BLaER1 treated with 17β-estradiol and CSF1 and Interleukin-3, amounts not matched to agents 10 nM and 100 nM (cell line): ENCODE measurements around the gene COMMD1.
A peak's percentile ranks its signal among the peaks of the same experiment; 100 is the strongest.

ENCODE experiments used
- H3K27ac ChIP-seq, 11 experiments: shearing (Covaris generic); formaldehyde crosslinking; 2 replicates each; pipeline ENCODE4 v1.8.1; 2022
- H3K27me3 ChIP-seq, 11 experiments: shearing (Covaris generic); formaldehyde crosslinking; 2 replicates each; pipeline ENCODE4 v1.8.1; 2022
- H3K36me3 ChIP-seq, 11 experiments: shearing (Covaris generic); formaldehyde crosslinking; 2 replicates each; pipeline ENCODE4 v1.8.1; 2022
- H3K4me1 ChIP-seq, 10 experiments: shearing (Covaris generic); formaldehyde crosslinking; 2 replicates each; pipeline ENCODE4 v1.8.1; 2022
- H3K4me2 ChIP-seq, 11 experiments: shearing (Covaris generic); formaldehyde crosslinking; 2 replicates each; pipeline ENCODE4 v1.8.1; 2022
- H3K4me3 ChIP-seq, 10 experiments: shearing (Covaris generic); formaldehyde crosslinking; 2 replicates each; pipeline ENCODE4 v1.8.1; 2022
- H3K9ac ChIP-seq, 11 experiments: shearing (Covaris generic); formaldehyde crosslinking; 2 replicates each; pipeline ENCODE4 v1.8.1; 2022
- H3K9me3 ChIP-seq, 11 experiments: shearing (Covaris generic); formaldehyde crosslinking; replicated peaks in 1 of 11; 2 replicates each; pipeline ENCODE4 v1.8.1; 2022
- H4K20me1 ChIP-seq, 11 experiments: shearing (Covaris generic); formaldehyde crosslinking; 2 replicates each; pipeline ENCODE4 v1.8.1; 2022
- Cebpa-rat ChIP-seq, 11 experiments: shearing (Covaris generic); IDR thresholded peaks; 2 replicates each; pipeline ENCODE4 v1.8.1; 2022

COMMD1 gene

DNA sequence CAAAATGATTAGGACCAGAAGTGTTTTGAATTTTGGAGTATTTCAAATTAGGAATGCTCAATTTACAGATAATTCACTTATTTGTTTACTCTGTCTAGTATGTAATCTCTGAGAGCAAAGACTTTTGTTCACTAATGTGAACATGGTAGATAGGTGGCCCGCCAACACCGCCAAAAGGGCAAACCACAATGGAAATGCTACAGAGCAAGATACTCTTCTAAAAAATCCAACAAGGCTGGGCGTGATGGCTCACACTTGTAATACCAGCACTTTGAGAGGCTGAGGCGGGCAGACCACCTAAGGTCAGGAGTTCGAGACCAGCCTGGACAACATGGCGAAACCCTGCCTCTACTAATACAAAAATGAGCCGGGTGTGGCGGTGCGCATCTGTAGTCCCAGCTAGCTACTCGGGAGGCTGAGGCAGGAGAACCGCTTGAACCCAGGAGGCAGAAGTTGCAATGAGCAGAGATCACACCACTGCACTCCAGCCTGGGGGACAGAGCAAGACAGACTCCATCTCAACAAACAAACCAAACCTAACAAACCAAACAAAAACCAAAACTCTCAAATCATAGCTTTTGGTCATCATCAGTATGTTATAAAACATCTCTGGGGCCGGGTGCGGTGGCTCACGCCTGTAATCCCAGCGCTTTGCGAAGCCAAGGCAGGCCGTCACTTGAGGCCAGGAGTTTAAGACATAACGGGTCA, 19.4 kb upstream of the COMMD1 start:
- Histone ChIP-seq H4K20me1 (peaks cover 47 to 69% (median 58%) of the 10 kb centered on the region in 11 experiments; a peak in 21 of 22 replicates), H3K36me3 (peaks cover 53 to 63% (median 61%) of the 10 kb centered on the region in 11 experiments), H3K4me2 (peak overlapping the region; percentile 82 to 99 (median 91)), H3K9me3 (no peaks in the 10 kb centered on the region), H3K9ac (peak overlapping the region in 10 of 11 experiments; percentile 89 to 96 (median 94); a peak in 13 of 22 replicates), H3K4me1 (peaks cover 20 to 36% (median 24%) of the 10 kb centered on the region in 10 experiments), H3K27ac (no peak overlapping the region), H3K4me3 (peak overlapping the region; percentile 79 to 98 (median 90); a peak in 14 of 20 replicates), H3K27me3 (no peaks in the 10 kb centered on the region)
- no peak for TF ChIP-seq Cebpa-rat (IDR thresholded peaks at IDR 0.05)

GRCh38 chr2:61887717-61888266, 17.7 kb upstream of the COMMD1 start:
- Histone ChIP-seq H3K4me1 (peaks cover 20 to 36% (median 24%) of the 10 kb centered on the region in 10 experiments), H4K20me1 (peaks cover 42 to 54% (median 50%) of the 10 kb centered on the region in 11 experiments; a peak in 21 of 22 replicates), H3K27ac (peak overlapping the region; percentile 89 to 97 (median 92)), H3K4me2 (peak overlapping the region; percentile 82 to 99 (median 91)), H3K36me3 (peaks cover 37 to 47% (median 44%) of the 10 kb centered on the region in 11 experiments), H3K9ac (peak overlapping the region; percentile 89 to 96 (median 94)), H3K27me3 (no peaks in the 10 kb centered on the region), H3K4me3 (peak overlapping the region; percentile 79 to 98 (median 90)), H3K9me3 (no peaks in the 10 kb centered on the region)
- TF ChIP-seq Cebpa-rat (IDR thresholded peaks at IDR 0.05), result no peak

DNA sequence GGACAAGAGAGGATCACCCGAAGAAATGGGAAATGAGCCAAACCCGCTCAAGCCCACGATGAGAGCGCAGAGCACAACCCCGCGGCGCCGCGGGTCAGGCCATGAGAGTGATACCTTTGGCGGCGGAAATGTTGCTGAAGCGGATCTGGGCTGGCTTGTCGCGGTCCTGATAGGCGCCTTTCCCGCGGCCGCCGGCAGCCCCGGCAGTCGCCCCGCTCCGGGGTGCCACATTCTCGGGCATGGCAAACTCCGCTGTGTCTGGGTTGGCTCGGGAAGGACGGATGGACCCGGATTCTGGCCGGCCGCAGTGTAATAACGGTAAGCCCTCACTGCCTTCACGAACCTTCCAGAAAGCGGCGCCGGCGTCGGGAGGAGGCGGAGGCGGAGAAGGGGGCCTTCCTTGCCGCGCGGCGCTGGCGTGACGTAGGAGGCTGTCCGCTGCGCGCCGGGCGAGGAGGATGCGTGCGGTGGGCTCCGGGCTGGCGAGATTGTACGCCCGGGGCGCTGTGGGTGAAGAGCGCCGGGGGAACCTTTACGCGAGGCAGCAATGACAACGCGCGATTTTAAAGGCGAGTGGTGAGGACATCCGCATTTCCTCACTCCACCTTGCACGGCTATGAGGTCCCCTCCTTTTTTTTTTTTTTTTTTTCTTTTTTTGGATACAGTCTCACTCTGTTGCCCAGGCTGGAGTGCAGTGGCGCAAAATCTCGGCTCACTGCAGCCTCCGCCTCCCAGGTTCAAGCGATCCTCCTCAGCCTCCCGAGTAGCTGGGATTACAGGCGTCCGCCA, 17.0 kb upstream of the COMMD1 start, which contains the start of gene CCT4:
Gene CCT4 (minus strand): TSS at position 390 of the 789 bp plus-strand sequence. CDS start 149 bp downstream, at position 241.
- Histone ChIP-seq H3K4me3 (peak within 1 kb of the TSS; percentile 79 to 98 (median 90)), H3K9ac (peak within 1 kb of the TSS; percentile 89 to 96 (median 94)), H3K9me3 (no peaks in the 10 kb centered on the region), H3K4me2 (peak within 1 kb of the TSS; percentile 82 to 99 (median 91)), H3K36me3 (peaks cover 30 to 40% (median 38%) of the 10 kb centered on the region in 11 experiments), H4K20me1 (peaks cover 36 to 47% (median 43%) of the 10 kb centered on the region in 11 experiments; a peak in 21 of 22 replicates), H3K4me1 (peaks cover 20 to 36% (median 24%) of the 10 kb centered on the region in 10 experiments), H3K27ac (peak within 1 kb of the TSS; percentile 89 to 97 (median 92)), H3K27me3 (no peaks in the 10 kb centered on the region)
- TF ChIP-seq Cebpa-rat (IDR thresholded peaks at IDR 0.05), result no peak

GRCh38 chr2:61898810-61899209, 6.7 kb upstream of the COMMD1 start:
- Histone ChIP-seq H3K27me3 (no peaks in the 10 kb centered on the region), H3K36me3 (no peaks in the 10 kb centered on the region), H3K4me3 (no peak overlapping the region), H3K4me2 (no peak overlapping the region), H3K27ac (no peak overlapping the region), H3K9ac (no peak overlapping the region), H4K20me1 (no peaks in the 10 kb centered on the region), H3K9me3 (no peaks in the 10 kb centered on the region), H3K4me1 (no peaks in the 10 kb centered on the region)
- no peak for TF ChIP-seq Cebpa-rat (IDR thresholded peaks at IDR 0.05)

- TF ChIP-seq Cebpa-rat (IDR thresholded peaks at IDR 0.05), result no peak
- Histone ChIP-seq H3K4me2 (no peak overlapping the region), H3K27ac (no peak overlapping the region), H4K20me1 (no peaks in the 10 kb centered on the region), H3K9ac (no peak overlapping the region), H3K27me3 (no peaks in the 10 kb centered on the region), H3K36me3 (no peaks in the 10 kb centered on the region), H3K4me3 (no peak overlapping the region), H3K4me1 (peaks cover 0 to 6% (median 2%) of the 10 kb centered on the region in 10 experiments; a peak in 7 of 20 replicates), H3K9me3 (no peaks in the 10 kb centered on the region)
These were observed 5.2 kb upstream of the COMMD1 start for GRCh38 chr2:61900281-61900680.

DNA sequence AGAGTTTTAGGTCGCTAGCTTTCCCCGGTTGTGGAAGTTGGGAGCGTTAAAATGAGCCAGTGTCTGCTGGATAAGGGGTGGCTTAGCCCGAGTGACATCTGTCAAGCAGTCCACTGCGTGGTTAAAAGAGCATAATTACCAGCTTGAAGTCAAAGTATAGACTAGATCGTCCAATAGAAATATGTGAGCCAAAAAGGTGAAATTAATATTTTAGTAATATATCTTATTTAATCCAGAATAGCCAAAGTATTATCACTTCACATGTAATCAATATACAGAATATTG, 654 bp downstream of the COMMD1 start:
- Histone ChIP-seq H3K36me3 (0 out of 22 replicates have a peak, but pooled peaks cover 0 to 7% (median 0%) of the 10 kb centered on the region in 11 experiments), H3K9ac (peak overlapping the region; percentile 83 to 93 (median 87)), H3K27me3 (no peaks in the 10 kb centered on the region), H3K27ac (peak overlapping the region; percentile 57 to 84 (median 77); a peak in 21 of 22 replicates), H3K4me2 (peak overlapping the region; percentile 69 to 92 (median 87)), H3K9me3 (no peaks in the 10 kb centered on the region), H3K4me1 (peaks cover 9 to 21% (median 13%) of the 10 kb centered on the region in 10 experiments; a peak in 19 of 20 replicates), H4K20me1 (peaks cover 0 to 10% (median 0%) of the 10 kb centered on the region in 11 experiments; a peak in 3 of 22 replicates), H3K4me3 (peak overlapping the region; percentile 75 to 94 (median 86))
- no peak for TF ChIP-seq Cebpa-rat (IDR thresholded peaks at IDR 0.05)

DNA sequence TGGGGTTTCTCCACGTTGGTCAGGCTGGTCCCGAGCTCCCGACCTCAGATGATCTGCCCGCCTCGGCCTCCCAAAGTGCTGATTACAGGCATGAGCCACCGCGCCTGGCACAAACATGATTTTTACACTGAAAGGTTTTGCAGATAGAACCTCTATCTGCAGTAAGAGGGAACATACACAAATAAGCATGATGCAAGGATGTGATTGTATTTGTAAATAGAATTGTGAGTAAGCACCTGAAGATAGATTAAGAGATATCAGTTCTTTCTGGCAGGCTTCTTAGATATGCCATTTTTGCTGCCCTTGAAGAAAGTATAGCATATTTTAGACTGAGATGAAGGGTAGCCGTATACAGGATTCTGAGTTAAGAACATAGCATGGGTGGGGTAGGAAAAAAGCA, 3.6 kb downstream of the COMMD1 start:
- H3K9ac ChIP-seq, result no peak overlapping the region
- H3K27me3 ChIP-seq, result no peaks in the 10 kb centered on the region
- H3K36me3 ChIP-seq, result peaks cover 0 to 7% (median 0%) of the 10 kb centered on the region in 11 experiments; a peak in 1 of 22 replicates
- peaks cover 9 to 21% (median 13%) of the 10 kb centered on the region in 10 experiments; a peak in 19 of 20 replicates for H3K4me1 ChIP-seq
- H3K9me3 ChIP-seq, result no peaks in the 10 kb centered on the region
- peaks cover 0 to 18% (median 0%) of the 10 kb centered on the region in 11 experiments; a peak in 3 of 22 replicates for H4K20me1 ChIP-seq
- H3K4me2 ChIP-seq, result no peak overlapping the region
- H3K4me3 ChIP-seq, result no peak overlapping the region
- no peak overlapping the region for H3K27ac ChIP-seq
- TF ChIP-seq Cebpa-rat (IDR thresholded peaks at IDR 0.05), result no peak

GRCh38 chr2:61910603-61911002, 5.1 kb downstream of the COMMD1 start:
- no peak for TF ChIP-seq Cebpa-rat (IDR thresholded peaks at IDR 0.05)
- no peak overlapping the region for H3K4me2 ChIP-seq
- no peaks in the 10 kb centered on the region for H3K27me3 ChIP-seq
- no peak overlapping the region for H3K4me3 ChIP-seq
- H3K36me3 ChIP-seq, result peaks cover 0 to 7% (median 0%) of the 10 kb centered on the region in 11 experiments; a peak in 2 of 22 replicates
- H3K4me1 ChIP-seq, result peaks cover 5 to 16% (median 13%) of the 10 kb centered on the region in 10 experiments; a peak in 18 of 20 replicates
- H4K20me1 ChIP-seq, result peaks cover 0 to 26% (median 0%) of the 10 kb centered on the region in 11 experiments; a peak in 5 of 22 replicates
- H3K9me3 ChIP-seq, result no peaks in the 10 kb centered on the region
- H3K27ac ChIP-seq, result no peak overlapping the region
- no peak overlapping the region for H3K9ac ChIP-seq
